UCSD-AML1 (cell line): ENCODE data around the gene MCM9.

Source experiments
- DNase-seq: peaks from one replicate; lab custom pipeline; 2025; ENCODE audit not compliant: unreplicated experiment; lab: John Stamatoyannopoulos, UW

MCM9 gene

DNA sequence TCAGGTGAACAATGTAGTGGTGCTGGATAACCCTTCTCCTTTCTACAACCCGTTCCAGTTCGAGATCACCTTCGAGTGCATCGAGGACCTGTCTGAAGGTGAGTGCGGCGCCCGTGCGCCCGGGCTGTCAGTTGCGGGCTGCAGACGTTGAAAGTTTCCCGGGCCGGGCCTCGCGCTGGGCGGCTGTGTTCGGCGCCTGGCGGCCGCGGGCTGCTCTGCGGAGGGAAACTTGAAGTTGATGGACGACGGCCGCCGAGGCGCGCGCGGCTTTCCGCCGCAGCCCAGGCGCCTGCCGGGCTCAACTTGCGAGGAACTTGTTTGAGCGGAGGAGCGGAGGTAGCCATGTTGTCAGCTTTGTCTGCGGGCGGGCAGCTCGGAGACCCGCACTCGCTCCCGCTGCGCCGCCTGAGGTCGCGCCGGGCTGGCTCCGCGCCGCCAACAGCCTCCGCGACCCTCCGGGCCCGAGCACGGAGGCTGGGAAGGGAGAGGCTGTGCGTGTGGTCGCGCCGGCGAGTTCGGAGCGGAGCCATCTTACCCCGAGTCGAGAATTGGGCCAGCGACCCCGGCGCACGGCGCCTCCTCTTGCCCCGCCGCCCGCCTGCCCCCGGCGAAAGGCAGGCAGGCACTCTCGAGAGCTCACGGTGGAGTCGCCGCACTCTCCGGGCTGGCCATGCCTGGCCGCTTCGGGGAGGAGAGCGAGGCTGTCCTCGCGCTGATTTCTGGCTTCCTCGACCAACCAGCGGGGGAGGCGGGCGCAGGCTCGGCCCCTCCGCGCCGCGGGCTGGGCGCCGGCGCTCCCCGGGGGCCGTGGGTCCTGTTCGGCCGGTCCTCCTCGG, 40.3 kb downstream of the MCM9 start:
- DNase-seq = peak; percentile 65

DNA sequence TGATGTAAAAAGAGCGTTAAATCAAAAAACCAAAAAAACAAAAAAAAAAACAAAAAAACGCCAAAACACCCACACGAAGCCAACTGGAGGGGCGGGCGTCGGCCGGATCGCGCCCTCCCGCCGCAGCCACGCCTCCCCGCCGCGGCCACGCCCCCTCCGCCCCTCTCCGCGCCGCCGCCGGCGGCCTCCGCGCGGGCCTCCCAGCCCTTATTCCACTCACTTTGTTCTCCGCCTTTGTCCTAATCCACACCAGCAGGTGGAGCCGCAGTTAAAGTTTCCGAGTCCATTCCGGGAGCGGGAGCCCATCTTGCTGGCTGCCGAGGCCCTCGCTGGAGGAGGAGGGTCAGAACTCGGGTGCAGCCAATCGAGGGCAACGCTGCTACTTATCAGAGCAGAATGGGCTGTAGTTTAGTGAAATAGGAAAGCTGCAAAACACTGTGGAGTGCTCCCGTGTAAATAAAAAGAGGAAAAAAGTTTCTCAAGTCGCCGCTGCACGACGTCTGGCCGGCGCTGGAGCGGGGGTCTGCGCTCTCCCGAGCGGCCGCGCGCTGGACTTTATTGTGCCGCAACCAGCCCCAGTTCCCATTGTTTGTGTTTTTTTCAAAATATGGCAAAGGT, 41.0 kb downstream of the MCM9 start, which contains the start of gene ASF1A:
Gene ASF1A, plus strand, starts transcription at position 346 of the 618 bp plus-strand sequence. Its CDS starts 262 bp downstream, at position 608.
- DNase-seq = peak; percentile 96

DNA sequence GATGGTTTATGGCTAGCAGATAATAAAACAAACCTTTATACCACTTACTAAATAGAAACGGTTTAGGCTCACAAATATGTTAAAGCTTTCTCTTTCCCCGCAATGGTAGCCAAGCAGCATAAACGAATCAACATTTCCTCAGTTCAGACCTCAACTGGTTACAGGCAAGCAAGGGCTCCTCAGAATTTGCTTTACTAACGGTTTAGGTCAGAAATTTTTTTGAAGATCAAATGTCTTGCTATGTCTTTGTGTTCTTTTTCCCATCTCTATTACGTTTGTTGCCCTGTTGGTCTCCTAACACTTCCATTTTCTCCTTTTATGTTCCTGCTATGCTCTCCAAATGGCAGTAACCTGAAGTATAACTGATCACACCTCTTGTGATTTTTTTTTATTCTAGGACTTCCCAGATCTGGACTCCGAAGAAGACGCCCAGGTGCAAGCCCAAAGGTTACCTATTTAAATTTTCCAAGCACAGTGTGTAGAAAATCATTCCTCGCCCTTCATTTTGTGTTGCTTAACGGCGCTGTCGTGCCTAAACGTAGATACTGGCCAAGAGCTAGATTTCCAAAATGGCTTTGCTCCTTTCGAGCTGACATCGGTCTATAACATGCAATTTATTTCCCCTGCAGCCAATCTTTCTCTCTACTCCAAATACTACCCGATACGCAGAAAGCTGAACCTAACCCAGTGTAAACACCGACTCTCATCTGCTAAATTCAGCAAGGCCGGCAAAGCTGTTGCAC, 41.7 kb downstream of the MCM9 start:
- DNase-seq = no peak

DNA sequence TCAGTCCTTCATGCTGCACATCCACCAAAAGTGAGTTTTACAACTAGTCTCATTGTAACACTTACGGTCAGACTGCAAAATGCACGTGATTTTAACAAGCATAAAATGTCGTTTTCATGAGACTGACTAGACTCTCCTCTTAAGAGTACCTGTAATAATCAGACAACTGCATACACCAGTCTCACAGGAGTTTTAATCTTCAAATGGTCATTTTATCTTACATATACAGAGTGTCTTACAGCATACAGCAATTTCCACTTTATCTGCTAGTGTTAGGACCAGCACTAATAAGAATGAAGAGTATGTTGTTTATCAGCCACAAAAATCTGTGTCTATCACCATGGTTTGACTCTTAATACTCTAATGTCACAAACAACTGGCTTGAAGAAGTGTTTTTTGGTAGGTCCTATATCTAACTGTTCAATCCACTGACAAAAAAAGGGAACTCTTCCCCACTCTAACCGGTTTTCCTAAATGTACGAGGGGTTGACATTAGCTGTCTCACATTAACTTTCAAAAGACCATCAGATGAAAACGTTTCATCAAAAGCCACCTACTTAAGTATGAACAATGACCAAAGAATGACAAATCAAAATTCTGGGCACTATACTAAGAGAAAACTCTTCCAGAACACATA, 42.5 kb downstream of the MCM9 start:
- no peak for DNase-seq

DNA sequence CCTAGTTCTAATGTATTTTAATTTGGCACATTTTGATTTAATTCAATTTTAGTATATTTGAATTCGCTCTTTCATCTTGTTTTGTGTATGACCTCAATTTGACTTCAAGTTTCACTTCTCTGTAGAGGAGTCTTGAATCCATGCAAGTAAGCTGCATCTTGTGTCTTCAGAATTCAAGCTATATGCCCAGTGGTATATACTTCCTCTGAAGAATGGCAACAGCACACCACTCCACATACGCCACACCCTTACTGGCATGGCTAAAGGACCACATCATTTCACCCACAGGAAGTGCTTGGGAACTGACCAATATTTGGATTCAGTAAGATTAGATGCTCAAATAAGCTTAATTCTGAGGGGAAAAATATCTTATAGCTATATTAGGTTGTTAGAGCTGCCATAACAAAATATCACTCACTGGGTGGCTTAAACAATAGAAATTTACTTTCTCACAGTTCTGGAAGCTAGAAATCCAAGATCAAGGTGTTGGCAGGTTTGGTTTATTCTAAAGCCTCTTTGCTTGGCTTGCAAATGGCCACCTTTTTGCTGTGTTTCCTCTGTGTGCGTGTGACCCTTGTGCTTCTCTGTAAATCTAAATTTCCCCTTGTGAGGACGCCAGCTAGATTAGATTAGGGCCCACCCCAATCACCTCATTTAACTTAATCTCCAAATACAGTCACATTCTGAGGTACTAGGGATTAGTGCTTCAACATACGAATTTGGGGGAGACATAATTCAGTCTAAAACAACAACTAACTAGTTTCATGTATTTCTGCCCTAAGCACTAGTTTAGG, 43.8 kb downstream of the MCM9 start:
- DNase-seq = no peak

DNA sequence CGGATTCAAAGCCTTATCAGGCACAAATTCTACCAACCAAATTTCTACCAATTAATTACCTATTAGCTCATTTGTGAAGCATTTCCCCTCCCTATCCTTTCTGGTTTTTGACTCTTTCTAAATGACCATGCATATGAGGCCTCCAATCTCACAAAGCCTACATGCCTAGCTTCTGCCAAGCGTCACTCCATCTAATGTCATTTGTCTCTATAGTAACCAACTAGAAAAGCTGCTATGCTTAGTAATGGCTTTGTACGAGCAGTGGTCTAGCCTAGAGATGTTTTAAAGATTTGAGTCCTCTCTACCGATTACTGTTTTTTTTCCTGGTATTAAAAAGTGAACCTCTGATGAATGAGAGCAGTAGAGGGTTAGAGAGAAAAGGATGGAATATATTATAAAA, 45.8 kb downstream of the MCM9 start:
- DNase-seq = no peak

DNA sequence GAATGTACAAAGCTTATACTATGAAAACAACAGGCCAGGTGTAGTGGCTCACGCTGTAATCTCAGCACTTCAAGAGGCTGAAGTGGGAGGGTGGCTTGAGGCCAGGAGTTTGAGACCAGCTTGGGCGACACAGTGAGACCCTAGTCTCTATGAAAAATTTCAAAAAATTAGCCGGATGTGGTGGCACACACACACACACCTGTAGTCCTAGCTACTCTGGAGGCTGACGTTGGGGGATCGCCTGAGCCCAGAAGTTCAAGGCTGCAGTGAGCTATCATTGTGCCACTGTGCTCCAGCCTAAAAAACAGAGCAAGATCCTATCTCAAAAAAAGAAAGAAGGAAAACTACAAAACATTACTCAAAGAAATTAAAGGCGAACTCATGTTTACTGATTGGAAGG, 48.3 kb downstream of the MCM9 start:
- DNase-seq = no peak

DNA sequence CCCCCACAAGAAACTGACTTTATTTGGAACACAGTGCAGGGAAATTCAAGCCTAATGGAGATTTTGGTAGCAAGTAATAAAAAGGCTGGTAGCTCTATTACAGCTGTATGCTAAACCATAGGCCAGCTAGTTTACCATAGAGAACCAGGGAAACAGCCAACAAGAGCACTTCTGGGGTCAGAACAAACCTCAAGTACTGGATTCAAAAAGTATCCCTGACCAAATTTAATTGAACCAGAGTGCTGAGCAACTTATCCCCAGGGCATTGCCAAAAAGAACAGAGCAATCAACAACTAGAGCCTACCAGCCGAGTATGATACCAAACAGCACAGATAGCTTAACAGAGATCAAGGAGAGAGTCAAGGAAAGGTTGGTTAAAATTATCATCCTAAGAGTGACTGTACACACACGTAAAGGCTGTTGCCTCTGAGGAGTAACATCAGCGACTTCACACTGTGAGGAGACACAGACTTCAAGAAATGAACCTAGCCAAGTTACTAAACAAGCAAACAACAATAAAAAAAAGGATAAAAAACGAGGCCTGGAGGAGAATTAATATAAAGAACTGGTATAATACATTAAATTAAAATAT, 52.5 kb downstream of the MCM9 start:
- no peak for DNase-seq

DNA sequence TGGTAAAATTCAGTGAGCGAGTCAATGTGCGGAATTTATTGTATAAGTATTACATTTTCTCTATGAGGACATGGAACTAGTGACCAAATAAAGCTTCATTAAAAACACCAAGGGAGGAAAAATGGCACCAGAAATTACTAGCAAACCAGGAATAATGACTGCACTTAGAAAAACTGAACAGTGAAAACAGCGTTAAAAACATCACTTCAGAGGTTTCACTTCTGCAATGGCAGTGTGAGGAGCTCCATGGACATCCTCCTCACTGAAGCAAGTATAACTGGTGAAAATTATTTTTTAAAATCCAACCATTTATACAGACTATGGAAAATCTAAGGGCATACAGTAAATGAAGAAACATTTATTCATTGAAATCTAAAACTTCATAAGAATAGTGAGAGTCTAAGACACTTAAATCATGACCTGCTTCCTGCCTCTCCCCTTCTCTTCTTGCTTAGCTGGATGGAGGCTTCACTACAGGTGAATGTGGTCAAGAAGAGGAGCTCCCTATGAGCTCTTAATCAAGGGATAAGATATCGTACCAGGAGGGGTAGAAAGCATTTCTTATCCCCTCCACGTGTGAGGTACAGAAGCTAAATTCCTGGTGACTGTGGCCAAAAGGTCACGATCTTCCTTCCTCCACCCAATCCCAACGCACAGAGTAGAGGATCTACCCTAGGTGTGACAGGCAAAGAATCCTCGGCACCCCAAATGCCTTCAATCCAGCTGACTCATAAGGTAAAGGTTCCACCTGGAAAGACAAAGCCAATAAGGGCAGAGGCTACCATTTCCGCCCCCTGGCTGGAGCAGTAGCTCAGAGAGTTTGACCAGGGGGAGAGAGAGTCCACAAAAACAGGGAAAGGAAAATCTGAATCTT, 53.3 kb downstream of the MCM9 start:
- no peak for DNase-seq

DNA sequence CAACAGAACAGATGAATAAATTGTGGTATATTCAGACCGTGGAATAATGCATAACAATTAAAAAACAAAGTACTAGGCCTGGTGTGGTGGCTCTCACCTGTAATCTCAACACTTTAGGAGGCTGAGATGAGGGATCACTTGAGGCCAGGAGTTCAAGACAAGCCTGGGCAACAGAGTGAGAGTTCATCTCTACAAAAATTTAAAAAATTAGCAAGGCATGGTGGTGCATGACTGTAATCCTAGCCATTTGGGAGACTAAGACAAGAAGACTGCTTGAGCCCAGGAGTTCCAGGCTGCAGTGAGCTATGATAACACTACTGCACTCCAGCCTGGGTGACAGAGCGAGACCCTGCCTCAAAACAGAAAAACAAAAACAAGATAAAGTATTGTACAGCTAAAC, 57.2 kb downstream of the MCM9 start:
- no peak for DNase-seq

DNA sequence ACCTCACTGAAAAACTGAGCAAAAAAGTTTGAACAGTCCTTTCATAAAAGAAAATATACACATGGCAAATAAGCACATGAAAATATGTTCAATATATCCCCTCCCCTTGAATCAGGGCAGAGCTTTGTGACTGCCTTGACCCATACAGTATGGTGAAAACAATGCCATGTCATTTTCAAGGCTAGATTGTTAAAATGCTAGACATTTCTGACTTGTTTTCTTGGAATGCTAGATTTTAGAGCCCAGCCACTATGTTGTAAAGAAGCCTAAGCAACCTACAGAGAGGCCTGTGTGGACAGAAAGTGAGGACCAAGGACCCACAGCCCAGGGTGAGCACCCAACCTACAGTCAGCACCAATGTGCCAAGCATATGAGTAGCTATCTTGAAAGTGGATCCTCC, 58.1 kb downstream of the MCM9 start:
- no peak for DNase-seq

DNA sequence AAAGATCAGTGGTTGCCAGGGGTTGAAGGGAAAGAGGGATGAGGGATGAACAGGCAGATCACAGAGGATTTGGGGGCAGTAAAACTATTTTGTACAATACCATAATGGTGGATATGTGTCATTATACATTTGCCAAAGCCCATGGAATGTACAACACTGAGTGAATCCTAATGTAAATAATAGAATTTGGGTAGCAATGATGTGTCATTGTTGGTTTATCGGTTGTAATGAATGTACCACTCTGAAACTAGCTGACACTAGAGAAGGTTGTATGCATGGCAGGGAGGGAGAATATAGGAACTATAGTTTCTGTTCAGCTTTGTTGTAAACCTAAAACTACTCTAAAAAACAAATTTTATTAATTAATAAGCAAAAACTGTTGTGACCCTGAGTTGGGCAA, 58.8 kb downstream of the MCM9 start:
- DNase-seq = no peak

DNA sequence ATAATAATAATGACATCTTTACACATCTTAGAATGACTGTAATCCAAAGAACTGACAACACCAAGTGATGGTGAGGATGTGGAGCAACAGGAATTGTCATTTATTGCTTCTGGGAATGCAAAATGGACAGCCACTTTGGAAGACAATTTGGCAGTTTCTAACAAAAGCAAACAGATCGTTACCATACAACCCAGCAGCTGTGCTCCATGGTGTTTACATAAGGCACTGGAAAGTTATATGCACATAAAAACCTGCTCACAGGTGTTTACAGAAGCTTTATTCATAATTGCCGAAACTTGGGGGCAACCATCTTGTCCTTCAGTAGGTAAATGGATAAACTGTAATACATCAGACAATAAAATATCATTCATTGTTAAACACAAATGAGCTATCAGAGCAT, 59.3 kb downstream of the MCM9 start:
- DNase-seq = no peak

DNA sequence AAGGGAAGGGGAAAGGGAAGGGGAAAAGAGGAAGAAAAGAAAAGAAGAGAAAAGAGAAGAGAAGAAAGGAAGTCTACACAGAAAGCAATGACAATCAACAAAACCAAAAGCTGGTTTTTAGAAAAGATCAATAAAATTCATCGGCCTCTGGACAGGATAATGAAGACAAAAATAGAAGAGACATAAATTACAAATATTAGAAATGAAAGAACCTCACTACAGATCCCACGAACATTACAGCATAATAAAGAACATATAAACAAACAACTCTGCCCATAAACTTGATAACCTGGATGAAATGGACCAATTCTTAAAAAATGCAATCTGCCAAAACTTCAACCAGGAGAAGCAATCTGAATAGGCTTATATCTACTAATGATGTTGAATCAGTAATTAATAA, 61.7 kb downstream of the MCM9 start:
- no peak for DNase-seq

DNA sequence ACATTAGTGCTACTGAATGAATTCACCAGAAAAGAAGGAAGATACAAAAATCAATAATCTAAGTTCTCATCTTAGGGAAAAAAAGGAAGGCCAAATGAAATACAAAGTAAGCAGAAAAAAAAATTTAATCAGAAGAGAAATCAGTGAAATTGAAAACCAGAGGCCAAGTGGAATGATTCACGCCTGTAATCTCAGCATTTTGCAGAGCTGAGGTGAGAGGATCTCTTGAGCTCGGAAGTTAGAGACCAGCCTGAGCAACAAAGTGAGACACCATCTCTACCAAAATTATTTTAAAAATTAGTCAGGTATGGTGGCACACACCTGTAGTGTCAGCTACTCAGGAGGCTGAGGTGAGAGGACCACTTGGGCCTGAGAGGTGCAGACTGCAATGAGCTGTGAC, 62.2 kb downstream of the MCM9 start:
- DNase-seq = no peak

DNA sequence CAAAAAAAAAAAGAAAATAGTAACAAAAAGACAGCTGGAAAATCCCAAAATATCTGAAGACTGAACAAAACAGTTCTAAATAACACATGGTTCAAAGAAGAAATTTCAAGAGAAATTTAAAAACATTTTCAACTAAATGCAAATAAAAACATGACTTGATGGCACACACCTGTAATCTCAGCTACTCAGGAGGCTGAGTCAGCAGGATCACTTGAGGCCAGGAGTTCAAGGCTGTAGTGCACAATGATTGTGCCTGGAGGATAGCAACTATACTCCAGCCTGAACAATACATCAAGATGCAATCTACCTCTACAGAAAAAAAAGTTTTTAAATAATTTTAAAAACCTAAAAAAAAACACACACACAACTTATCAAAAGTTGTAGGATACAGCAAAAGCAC, 62.6 kb downstream of the MCM9 start:
- no peak for DNase-seq

DNA sequence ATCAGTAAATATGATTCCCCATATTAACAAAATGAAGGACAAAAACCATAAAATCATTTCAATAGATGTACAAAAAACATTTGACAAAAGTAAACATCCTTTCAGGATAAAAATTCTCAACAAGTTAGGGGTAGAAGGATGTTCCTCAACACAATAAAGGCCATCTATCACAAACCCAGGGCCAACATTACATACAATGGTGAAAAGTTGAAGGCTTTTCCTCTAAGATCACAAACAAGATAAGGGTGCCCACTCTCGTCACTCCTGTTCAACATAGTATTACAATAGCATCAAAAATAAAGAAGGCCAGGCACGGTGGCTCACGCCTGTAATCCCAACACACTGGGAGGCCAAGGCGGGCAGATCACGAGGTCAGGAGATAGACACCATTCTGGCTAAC, 63.6 kb downstream of the MCM9 start:
- no peak for DNase-seq

DNA sequence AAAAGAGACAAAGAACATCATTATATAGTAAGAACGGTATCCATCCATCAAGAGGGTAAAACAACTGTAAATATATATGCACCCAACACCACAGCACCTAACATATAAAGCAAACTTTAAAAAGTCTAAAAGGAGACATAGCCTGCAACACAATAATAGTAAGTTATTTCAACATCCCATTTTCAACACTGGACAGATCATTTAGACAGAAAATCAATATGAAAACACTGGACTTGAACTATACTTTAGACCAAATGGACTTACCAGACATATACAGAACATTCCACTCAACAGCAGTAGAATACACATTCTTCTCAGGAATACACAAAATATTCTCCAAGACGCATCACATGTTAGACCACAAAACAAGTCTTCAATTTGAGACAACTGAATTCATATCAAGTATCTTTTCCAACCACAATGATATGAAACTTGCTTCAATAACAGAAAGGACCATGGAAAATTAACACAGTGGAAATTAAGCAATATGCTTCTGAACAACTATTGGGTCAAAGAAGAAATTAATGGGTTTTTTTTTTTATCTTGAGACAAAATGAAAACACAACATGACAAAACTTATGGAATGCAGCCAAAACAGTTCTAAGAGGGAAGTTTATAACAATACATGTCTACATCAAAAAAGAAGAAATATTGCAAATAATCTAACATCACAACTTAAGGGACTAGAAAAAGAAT, 64.9 kb downstream of the MCM9 start:
- DNase-seq = no peak

DNA sequence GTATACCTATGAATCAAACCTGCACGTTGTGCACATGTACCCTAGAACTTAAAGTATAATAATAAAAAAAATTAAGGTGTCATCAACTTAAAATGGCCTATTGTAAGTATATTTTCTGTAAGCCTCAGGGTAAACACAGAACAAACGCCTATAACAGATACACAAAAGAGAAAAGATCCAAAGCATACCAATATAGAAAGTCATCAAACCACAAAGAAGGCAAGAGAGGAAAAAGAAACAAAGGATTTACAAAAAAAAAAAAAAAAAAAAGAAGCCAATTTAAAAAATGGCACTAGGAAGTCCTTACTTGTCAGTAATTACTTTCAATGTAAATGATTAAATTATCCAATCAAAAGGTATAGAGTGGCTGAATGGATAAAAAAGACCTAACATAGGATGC, 65.6 kb downstream of the MCM9 start:
- no peak for DNase-seq
